Measurements from ENCODE around the gene RNF125.
A peak's percentile ranks its signal among the peaks of the same experiment; 100 is the strongest.

RNF125 gene

GRCh38 chr18:32091724-32092421 is 73.2 kb downstream of the RNF125 start, which contains the start of gene RNF138:
Gene RNF138, plus strand, starts transcription at chr18:32091874. Its CDS starts 903 bp downstream, at chr18:32092777.
- no peak for TF ChIP-seq CTCF (conservative IDR thresholded peaks at IDR 0.05; ENCODE audit: low read length)
- DNase-seq (ENCODE audit: low read depth) = peak; percentile 79
- peak within 1 kb of the TSS; percentile 93 for H3K4me3 ChIP-seq (ENCODE audit: low read length)

GRCh38 chr18:32092422-32093101 is 73.9 kb downstream of the RNF125 start:
- DNase-seq (ENCODE audit: low read depth) = peak; percentile 96
- no peak for TF ChIP-seq CTCF (conservative IDR thresholded peaks at IDR 0.05; ENCODE audit: low read length)
- peak overlapping the region; percentile 93 for H3K4me3 ChIP-seq (ENCODE audit: low read length)

GRCh38 chr18:32093102-32093511 is 74.5 kb downstream of the RNF125 start:
- peak overlapping the region; percentile 93 for H3K4me3 ChIP-seq (ENCODE audit: low read length)
- DNase-seq (ENCODE audit: low read depth) = peak; percentile 69
- no peak for TF ChIP-seq CTCF (conservative IDR thresholded peaks at IDR 0.05; ENCODE audit: low read length)

GRCh38 chr18:32093523-32093922 is 74.9 kb downstream of the RNF125 start:
- peak overlapping the region; percentile 93 for H3K4me3 ChIP-seq (ENCODE audit: low read length)
- TF ChIP-seq CTCF (conservative IDR thresholded peaks at IDR 0.05; ENCODE audit: low read length) = no peak
- no peak for DNase-seq (ENCODE audit: low read depth)

- no peak for TF ChIP-seq CTCF (conservative IDR thresholded peaks at IDR 0.05; ENCODE audit: low read length)
- no peak overlapping the region for H3K4me3 ChIP-seq (ENCODE audit: low read length)
- no peak for DNase-seq (ENCODE audit: low read depth)
Measured at GRCh38 chr18:32095192-32095899, 76.7 kb downstream of the RNF125 start.

GRCh38 chr18:32095900-32096229 is 77.2 kb downstream of the RNF125 start:
- H3K4me3 ChIP-seq (ENCODE audit: low read length) = no peak overlapping the region
- no peak for TF ChIP-seq CTCF (conservative IDR thresholded peaks at IDR 0.05; ENCODE audit: low read length)

More at GRCh38 chr18:32095900-32096229, 77.2 kb downstream of the RNF125 start:
- DNase-seq (ENCODE audit: low read depth) = no peak

Measured in AG10803 (cell line).